ENCODE results near the gene DYNC2LI1.

The DYNC2LI1 gene

DNA sequence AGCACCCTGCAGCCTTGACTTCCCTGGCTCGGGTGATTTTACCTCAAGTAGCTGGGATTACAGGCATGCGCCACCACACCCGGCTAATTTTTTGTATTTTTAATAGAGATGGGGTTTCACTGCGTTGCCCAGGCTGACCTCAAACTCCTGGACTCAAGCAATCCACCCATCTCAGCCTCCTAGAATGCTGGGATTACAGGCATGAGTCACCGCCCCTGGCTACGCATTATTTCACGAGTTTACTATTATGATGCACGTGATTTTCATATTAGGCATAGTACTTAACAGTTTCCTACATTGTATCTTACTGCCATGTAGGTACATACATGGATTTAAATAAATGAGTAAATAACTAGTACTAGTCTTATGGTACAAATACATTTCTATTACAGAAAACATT, 4.4 kb downstream of the DYNC2LI1 start:
- Histone ChIP-seq H3K4me3 (ENCODE audit: low read depth, low read length) (no peak overlapping the region), H3K36me3 (ENCODE audit: control insufficient read depth in 2 of 2, insufficient read depth in 1 of 2, low read length in 2 of 2) (peaks cover 0 to 17% of the 10 kb centered on the region in 2 experiments; a peak in 2 of 3 replicates), H3K4me1 (ENCODE audit: control insufficient read depth, insufficient read depth, low read length) (no peaks in the 10 kb centered on the region), H3K9me3 (ENCODE audit: control insufficient read depth, insufficient read depth, low read depth, low read length) (no peaks in the 10 kb centered on the region), H3K27ac (ENCODE audit: extremely low read depth, low read depth, low read length) (no peak overlapping the region)
- TF ChIP-seq ZNF37A (tag by site-specific recombination; IDR thresholded peaks at IDR 0.05): no peak
- CTCF ChIA-PET: interaction anchor here (0.7 kb wide), 1 partner anchor 77 kb away, joined by 4 read pairs; no protein-coding TSS in a partner anchor
- POLR2A ChIA-PET: no interaction called here

DNA sequence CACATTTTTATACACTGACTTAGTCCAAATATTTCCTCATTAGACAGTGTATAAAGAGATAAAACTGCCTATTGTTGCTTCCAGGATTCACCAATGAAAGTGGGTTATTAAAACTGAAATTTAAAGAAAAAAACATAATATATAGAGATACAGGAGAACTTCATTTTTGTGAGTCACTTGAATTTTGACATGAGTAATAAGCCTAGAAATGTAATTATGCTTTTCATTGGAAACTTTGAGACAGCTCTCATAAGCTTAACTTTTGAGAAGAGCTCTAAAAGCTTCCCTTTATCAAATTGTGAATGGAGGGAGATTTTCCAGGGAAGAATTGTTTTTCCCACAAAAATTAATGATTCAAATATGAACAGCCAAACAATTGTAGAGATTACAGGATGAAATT, 14.1 kb downstream of the DYNC2LI1 start:
- ChIA-PET CTCF (interaction anchor here (0.6 to 0.7 kb wide), 2 partner anchors 98 to 255 kb away, joined by 3 to 5 read pairs; no protein-coding TSS in a partner anchor), POLR2A (no interaction called here)
- H3K4me3 ChIP-seq (ENCODE audit: low read depth, low read length): no peak overlapping the region
- no peaks in the 10 kb centered on the region for H3K9me3 ChIP-seq (ENCODE audit: control insufficient read depth, insufficient read depth, low read depth, low read length)
- peaks cover 9 to 30% of the 10 kb centered on the region in 2 experiments; a peak in 2 of 3 replicates for H3K36me3 ChIP-seq (ENCODE audit: control insufficient read depth in 2 of 2, insufficient read depth in 1 of 2, low read length in 2 of 2)
- TF ChIP-seq SCRT1 (tag by site-specific recombination; IDR thresholded peaks at IDR 0.05; ENCODE audit: borderline replicate concordance) (no peak), OVOL3 (tag by site-specific recombination; IDR thresholded peaks at IDR 0.05) (no peak), ZNF561 (tag by site-specific recombination; IDR thresholded peaks at IDR 0.05; ENCODE audit: borderline replicate concordance) (no peak), ZNF223 (tag by site-specific recombination; IDR thresholded peaks at IDR 0.05) (no peak), KLF9 (tag by site-specific recombination; IDR thresholded peaks at IDR 0.05; ENCODE audit: low read depth) (no peak), ZNF660 (tag by site-specific recombination; IDR thresholded peaks at IDR 0.05) (no peak), ZXDB (tag by site-specific recombination; IDR thresholded peaks at IDR 0.05) (no peak), ZBTB7A (tag by site-specific recombination; IDR thresholded peaks at IDR 0.05; ENCODE audit: low read depth) (no peak), ZNF426 (tag by site-specific recombination; IDR thresholded peaks at IDR 0.05) (no peak), ZNF610 (tag by site-specific recombination; IDR thresholded peaks at IDR 0.05; ENCODE audit: borderline replicate concordance) (no peak), YY2 (tag by site-specific recombination; IDR thresholded peaks at IDR 0.05) (no peak)
- TF ChIP-seq, protein P1, sequence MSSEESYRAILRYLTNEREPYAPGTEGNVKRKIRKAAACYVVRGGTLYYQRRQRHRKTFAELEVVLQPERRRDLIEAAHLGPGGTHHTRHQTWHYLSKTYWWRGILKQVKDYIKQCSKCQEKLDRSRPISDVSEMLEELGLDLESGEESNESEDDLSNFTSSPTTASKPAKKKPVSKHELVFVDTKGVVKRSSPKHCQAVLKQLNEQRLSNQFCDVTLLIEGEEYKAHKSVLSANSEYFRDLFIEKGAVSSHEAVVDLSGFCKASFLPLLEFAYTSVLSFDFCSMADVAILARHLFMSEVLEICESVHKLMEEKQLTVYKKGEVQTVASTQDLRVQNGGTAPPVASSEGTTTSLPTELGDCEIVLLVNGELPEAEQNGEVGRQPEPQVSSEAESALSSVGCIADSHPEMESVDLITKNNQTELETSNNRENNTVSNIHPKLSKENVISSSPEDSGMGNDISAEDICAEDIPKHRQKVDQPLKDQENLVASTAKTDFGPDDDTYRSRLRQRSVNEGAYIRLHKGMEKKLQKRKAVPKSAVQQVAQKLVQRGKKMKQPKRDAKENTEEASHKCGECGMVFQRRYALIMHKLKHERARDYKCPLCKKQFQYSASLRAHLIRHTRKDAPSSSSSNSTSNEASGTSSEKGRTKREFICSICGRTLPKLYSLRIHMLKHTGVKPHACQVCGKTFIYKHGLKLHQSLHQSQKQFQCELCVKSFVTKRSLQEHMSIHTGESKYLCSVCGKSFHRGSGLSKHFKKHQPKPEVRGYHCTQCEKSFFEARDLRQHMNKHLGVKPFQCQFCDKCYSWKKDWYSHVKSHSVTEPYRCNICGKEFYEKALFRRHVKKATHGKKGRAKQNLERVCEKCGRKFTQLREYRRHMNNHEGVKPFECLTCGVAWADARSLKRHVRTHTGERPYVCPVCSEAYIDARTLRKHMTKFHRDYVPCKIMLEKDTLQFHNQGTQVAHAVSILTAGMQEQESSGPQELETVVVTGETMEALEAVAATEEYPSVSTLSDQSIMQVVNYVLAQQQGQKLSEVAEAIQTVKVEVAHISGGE (tag by site-specific recombination; conservative IDR thresholded peaks at IDR 0.05; ENCODE audit: low read depth): no peak
- TF ChIP-seq, protein P2, sequence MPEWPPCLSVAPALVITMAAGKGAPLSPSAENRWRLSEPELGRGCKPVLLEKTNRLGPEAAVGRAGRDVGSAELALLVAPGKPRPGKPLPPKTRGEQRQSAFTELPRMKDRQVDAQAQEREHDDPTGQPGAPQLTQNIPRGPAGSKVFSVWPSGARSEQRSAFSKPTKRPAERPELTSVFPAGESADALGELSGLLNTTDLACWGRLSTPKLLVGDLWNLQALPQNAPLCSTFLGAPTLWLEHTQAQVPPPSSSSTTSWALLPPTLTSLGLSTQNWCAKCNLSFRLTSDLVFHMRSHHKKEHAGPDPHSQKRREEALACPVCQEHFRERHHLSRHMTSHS (tag by site-specific recombination; IDR thresholded peaks at IDR 0.05): no peak
- TF ChIP-seq, protein P3, sequence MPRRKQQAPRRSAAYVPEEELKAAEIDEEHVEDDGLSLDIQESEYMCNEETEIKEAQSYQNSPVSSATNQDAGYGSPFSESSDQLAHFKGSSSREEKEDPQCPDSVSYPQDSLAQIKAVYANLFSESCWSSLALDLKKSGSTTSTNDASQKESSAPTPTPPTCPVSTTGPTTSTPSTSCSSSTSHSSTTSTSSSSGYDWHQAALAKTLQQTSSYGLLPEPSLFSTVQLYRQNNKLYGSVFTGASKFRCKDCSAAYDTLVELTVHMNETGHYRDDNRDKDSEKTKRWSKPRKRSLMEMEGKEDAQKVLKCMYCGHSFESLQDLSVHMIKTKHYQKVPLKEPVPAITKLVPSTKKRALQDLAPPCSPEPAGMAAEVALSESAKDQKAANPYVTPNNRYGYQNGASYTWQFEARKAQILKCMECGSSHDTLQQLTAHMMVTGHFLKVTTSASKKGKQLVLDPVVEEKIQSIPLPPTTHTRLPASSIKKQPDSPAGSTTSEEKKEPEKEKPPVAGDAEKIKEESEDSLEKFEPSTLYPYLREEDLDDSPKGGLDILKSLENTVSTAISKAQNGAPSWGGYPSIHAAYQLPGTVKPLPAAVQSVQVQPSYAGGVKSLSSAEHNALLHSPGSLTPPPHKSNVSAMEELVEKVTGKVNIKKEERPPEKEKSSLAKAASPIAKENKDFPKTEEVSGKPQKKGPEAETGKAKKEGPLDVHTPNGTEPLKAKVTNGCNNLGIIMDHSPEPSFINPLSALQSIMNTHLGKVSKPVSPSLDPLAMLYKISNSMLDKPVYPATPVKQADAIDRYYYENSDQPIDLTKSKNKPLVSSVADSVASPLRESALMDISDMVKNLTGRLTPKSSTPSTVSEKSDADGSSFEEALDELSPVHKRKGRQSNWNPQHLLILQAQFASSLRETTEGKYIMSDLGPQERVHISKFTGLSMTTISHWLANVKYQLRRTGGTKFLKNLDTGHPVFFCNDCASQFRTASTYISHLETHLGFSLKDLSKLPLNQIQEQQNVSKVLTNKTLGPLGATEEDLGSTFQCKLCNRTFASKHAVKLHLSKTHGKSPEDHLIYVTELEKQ (tag by site-specific recombination; IDR thresholded peaks at IDR 0.05; ENCODE audit: borderline replicate concordance): no peak
- TF ChIP-seq, protein P4, sequence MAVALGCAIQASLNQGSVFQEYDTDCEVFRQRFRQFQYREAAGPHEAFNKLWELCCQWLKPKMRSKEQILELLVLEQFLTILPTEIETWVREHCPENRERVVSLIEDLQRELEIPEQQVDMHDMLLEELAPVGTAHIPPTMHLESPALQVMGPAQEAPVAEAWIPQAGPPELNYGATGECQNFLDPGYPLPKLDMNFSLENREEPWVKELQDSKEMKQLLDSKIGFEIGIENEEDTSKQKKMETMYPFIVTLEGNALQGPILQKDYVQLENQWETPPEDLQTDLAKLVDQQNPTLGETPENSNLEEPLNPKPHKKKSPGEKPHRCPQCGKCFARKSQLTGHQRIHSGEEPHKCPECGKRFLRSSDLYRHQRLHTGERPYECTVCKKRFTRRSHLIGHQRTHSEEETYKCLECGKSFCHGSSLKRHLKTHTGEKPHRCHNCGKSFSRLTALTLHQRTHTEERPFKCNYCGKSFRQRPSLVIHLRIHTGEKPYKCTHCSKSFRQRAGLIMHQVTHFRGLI (tag by site-specific recombination; IDR thresholded peaks at IDR 0.05): no peak
- TF ChIP-seq, protein P5, sequence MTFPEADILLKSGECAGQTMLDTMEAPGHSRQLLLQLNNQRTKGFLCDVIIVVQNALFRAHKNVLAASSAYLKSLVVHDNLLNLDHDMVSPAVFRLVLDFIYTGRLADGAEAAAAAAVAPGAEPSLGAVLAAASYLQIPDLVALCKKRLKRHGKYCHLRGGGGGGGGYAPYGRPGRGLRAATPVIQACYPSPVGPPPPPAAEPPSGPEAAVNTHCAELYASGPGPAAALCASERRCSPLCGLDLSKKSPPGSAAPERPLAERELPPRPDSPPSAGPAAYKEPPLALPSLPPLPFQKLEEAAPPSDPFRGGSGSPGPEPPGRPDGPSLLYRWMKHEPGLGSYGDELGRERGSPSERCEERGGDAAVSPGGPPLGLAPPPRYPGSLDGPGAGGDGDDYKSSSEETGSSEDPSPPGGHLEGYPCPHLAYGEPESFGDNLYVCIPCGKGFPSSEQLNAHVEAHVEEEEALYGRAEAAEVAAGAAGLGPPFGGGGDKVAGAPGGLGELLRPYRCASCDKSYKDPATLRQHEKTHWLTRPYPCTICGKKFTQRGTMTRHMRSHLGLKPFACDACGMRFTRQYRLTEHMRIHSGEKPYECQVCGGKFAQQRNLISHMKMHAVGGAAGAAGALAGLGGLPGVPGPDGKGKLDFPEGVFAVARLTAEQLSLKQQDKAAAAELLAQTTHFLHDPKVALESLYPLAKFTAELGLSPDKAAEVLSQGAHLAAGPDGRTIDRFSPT (tag by site-specific recombination; IDR thresholded peaks at IDR 0.05): no peak
- no peak overlapping the region for H3K27ac ChIP-seq (ENCODE audit: extremely low read depth, low read depth, low read length)
- no peaks in the 10 kb centered on the region for H3K4me1 ChIP-seq (ENCODE audit: control insufficient read depth, insufficient read depth, low read length)

Measured in HEK293 (cell line).